ENCODE results near the gene PXN.
A peak's percentile ranks its signal among the peaks of the same experiment; 100 is the strongest.

The PXN gene

DNA sequence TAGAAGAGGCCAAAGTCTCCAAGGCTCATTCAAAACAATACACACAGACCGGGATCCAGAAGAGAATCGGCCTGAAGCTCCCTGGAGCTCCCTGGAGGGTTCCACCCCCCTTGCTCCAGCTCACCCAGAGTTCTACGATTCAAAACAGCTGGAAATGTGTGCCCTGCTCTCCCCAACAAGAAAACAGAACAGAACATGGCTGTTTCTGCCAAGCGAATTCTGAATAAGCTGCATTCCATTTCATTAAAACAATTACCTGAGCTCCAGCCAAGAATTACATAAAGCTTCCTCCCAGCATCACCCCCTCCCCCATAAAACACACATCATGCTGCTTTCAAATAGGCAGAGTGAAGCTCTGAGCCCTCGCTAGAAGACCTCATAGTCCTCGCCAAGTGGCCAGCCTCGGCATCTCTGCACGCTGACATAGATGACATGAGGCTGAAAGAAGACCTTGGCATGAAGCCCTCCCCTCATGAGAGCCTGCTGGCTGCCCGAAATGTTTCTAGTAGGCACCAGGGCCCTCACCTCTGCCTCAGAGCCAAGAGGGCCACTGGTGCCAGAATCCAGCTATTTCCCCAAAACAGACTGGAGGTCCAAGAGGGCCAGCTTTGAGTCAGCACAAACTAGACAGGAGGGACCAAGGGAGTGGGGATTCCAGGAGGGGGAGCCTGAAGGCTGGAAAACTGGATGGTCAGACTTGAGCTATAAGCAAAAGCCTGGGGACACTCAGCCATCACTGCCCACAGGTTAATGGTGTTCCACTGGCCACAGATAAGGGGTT, 8.3 kb downstream of the PXN start (continued):
- TF ChIP-seq CTCF (tag by site-specific recombination; IDR thresholded peaks at IDR 0.05) (0 out of 2 replicates have a peak, but pooled peaks have one; percentile 11), GLIS2 (tag by site-specific recombination; IDR thresholded peaks at IDR 0.05) (0 out of 2 replicates have a peak, but pooled peaks have one; percentile 41), ZNF48 (tag by site-specific recombination; IDR thresholded peaks at IDR 0.05) (no peak), ZBTB17 (tag by site-specific recombination; IDR thresholded peaks at IDR 0.05) (peak; percentile 74), ZBTB48 (tag by site-specific recombination; IDR thresholded peaks at IDR 0.05) (no peak), WT1 (tag by site-specific recombination; IDR thresholded peaks at IDR 0.05) (no peak), ZSCAN5A (tag by site-specific recombination; IDR thresholded peaks at IDR 0.05) (no peak), ZNF350 (tag by site-specific recombination; IDR thresholded peaks at IDR 0.05) (no peak), ZNF302 (tag by site-specific recombination; IDR thresholded peaks at IDR 0.05; ENCODE audit: low read depth) (no peak), ZNF501 (tag by site-specific recombination; IDR thresholded peaks at IDR 0.05) (no peak), AEBP2 (tag by site-specific recombination; IDR thresholded peaks at IDR 0.05; ENCODE audit: borderline replicate concordance) (no peak), ZXDB (tag by site-specific recombination; IDR thresholded peaks at IDR 0.05) (no peak), ZNF311 (tag by site-specific recombination; IDR thresholded peaks at IDR 0.05; ENCODE audit: borderline replicate concordance) (no peak)
- TF ChIP-seq, protein P1, sequence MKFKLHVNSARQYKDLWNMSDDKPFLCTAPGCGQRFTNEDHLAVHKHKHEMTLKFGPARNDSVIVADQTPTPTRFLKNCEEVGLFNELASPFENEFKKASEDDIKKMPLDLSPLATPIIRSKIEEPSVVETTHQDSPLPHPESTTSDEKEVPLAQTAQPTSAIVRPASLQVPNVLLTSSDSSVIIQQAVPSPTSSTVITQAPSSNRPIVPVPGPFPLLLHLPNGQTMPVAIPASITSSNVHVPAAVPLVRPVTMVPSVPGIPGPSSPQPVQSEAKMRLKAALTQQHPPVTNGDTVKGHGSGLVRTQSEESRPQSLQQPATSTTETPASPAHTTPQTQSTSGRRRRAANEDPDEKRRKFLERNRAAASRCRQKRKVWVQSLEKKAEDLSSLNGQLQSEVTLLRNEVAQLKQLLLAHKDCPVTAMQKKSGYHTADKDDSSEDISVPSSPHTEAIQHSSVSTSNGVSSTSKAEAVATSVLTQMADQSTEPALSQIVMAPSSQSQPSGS (tag by site-specific recombination; IDR thresholded peaks at IDR 0.05; ENCODE audit: low read depth): no peak
- TF ChIP-seq, protein P2, sequence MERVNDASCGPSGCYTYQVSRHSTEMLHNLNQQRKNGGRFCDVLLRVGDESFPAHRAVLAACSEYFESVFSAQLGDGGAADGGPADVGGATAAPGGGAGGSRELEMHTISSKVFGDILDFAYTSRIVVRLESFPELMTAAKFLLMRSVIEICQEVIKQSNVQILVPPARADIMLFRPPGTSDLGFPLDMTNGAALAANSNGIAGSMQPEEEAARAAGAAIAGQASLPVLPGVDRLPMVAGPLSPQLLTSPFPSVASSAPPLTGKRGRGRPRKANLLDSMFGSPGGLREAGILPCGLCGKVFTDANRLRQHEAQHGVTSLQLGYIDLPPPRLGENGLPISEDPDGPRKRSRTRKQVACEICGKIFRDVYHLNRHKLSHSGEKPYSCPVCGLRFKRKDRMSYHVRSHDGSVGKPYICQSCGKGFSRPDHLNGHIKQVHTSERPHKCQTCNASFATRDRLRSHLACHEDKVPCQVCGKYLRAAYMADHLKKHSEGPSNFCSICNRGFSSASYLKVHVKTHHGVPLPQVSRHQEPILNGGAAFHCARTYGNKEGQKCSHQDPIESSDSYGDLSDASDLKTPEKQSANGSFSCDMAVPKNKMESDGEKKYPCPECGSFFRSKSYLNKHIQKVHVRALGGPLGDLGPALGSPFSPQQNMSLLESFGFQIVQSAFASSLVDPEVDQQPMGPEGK (tag by site-specific recombination; IDR thresholded peaks at IDR 0.05): peak; percentile 29; the same call in 1 of the 2 replicates
- TF ChIP-seq, protein P3, sequence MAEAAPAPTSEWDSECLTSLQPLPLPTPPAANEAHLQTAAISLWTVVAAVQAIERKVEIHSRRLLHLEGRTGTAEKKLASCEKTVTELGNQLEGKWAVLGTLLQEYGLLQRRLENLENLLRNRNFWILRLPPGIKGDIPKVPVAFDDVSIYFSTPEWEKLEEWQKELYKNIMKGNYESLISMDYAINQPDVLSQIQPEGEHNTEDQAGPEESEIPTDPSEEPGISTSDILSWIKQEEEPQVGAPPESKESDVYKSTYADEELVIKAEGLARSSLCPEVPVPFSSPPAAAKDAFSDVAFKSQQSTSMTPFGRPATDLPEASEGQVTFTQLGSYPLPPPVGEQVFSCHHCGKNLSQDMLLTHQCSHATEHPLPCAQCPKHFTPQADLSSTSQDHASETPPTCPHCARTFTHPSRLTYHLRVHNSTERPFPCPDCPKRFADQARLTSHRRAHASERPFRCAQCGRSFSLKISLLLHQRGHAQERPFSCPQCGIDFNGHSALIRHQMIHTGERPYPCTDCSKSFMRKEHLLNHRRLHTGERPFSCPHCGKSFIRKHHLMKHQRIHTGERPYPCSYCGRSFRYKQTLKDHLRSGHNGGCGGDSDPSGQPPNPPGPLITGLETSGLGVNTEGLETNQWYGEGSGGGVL (tag by site-specific recombination; IDR thresholded peaks at IDR 0.05): no peak
- TF ChIP-seq, protein P4, sequence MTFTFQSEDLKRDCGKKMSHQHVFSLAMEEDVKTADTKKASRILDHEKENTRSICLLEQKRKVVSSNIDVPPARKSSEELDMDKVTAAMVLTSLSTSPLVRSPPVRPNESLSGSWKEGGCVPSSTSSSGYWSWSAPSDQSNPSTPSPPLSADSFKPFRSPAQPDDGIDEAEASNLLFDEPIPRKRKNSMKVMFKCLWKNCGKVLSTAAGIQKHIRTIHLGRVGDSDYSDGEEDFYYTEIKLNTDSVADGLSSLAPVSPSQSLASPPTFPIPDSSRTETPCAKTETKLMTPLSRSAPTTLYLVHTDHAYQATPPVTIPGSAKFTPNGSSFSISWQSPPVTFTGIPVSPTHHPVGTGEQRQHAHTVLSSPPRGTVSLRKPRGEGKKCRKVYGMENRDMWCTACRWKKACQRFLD (tag by site-specific recombination; IDR thresholded peaks at IDR 0.05): no peak
- TF ChIP-seq, protein P5, sequence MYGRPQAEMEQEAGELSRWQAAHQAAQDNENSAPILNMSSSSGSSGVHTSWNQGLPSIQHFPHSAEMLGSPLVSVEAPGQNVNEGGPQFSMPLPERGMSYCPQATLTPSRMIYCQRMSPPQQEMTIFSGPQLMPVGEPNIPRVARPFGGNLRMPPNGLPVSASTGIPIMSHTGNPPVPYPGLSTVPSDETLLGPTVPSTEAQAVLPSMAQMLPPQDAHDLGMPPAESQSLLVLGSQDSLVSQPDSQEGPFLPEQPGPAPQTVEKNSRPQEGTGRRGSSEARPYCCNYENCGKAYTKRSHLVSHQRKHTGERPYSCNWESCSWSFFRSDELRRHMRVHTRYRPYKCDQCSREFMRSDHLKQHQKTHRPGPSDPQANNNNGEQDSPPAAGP (tag by site-specific recombination; IDR thresholded peaks at IDR 0.05): no peak

Data from HEK293 (cell line).